Measurements from ENCODE around the gene RBM14.
"Not testable (repeated sequence)": the region's sequence is repeated elsewhere in the genome, so short reads cannot be mapped to it uniquely, and the experiment has no call there.

Gene RBM14

DNA sequence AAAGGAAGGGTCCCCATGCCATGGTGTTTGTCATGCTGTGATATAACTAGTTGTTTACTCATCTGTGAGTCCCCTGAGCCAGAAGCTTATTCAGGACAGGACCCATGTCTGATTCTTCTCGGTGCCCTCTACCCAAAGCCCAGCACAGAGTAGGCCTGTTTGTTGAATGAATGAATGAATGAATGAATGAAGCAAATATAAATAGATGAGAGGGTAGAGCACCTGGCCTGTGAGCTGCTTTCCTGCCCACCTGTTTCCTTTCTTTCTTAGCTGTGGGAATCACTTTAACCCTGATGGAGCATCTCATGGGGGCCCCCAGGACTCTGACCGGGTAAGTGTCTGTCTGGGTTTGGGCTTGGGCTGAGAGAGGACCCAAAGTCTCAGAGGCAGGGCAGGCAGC is 16.2 kb upstream of the RBM14 start:
- DNase-seq (ENCODE audit: low spot score): no peak

GRCh38 chr11:66600631-66601233 is 15.7 kb upstream of the RBM14 start:
- DNase-seq (ENCODE audit: low spot score): no peak

GRCh38 chr11:66603072-66603471 is 13.4 kb upstream of the RBM14 start:
- DNase-seq (ENCODE audit: low spot score): no peak

DNA sequence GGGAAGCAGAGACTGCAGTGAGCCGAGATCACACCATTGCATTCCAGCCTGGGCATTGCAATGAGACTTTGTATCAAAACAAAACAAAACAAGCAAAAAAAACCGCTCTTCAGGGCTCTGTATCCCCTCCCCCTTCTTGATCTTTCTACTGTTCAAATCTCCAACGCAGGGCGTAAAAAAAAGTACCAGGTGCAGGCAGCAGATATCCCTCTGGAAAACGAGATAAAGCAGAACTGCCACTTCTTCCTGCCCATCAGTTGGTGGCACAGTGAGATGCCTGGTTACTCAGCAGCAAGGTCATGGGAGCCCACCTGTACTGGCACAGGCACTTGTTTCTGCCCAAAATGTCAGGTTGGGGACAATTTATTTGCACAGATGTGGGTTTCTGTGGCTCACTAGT is 12.3 kb upstream of the RBM14 start:
- DNase-seq (ENCODE audit: low spot score): no peak

DNA sequence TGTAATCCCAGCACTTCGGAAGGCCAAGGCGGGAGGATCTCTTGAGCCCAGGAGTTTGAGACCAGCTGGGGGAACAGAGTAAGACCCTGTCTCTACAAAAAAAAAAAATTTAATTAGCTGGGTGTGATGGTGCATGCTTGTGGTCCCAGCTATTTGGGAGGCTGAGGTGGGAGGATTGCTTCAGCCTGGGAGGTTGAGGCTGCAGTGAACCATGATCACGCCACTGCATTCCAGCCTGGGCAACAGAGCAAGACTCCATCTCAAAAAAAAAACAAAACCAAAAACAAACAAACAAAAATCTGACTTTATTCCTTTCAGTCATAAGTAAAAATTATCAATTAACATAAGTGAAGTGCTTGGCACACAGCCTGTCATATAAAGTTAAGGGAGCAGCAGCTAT is 9.8 kb upstream of the RBM14 start:
- DNase-seq (ENCODE audit: low spot score): not testable (repeated sequence)

DNA sequence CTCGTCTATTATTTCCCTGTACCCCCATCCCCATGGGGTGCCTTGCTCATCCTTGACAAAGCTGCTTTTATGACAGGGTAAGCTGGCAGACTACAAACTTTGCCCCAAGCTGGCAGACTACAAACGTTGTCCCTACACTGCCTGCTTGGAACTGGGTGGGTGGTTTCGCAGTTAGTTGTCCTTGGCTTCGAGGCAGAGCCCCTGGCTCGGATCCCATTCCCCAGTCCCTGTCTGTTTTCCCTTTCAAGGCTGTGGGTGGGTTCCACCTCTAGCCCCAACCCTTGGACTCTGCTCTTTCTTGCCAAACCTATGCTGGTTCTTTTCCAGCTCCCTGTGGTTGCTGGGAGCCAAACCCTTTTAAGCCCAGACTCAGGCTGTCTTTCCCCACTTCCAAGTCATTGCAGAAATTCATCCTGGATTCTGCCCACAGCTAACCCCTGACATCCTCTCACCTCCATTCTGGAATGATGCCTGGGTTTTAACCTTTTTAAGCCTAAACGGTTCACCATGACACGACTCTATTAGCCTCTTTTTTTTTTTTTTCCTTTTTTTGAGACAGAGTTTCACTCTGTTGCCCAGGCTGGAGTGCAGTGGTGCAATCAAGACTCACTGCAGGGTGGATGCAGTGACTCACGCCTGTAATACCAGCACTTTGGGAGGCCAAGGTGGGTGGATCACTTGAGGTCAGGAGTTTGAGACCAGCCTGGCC is 9.2 kb upstream of the RBM14 start:
- DNase-seq (ENCODE audit: low spot score): no peak

- no peak for DNase-seq (ENCODE audit: low spot score)
Observed at GRCh38 chr11:66609721-66610617, 6.5 kb upstream of the RBM14 start.

- no peak for DNase-seq (ENCODE audit: low spot score)
Observed at GRCh38 chr11:66612458-66612857, 4.0 kb upstream of the RBM14 start.

DNA sequence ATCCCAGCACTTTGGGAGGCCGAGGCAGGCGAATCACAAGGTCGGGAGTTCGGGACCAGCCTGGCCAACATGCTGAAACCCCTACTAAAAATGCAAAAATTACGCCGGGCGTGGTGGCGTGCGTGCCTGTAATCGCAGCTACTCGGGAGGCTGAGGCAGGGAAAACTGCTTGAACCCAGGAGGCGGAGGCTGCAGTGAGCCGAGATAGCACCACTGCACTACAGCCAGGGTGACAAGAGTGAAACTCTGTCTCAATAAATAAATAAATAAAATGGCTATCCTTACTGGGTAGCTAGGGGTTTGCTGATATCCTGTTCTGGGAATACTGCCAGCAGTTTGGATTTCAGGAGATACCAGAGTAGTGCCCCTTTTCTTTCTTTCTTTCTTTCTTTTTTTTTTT is 2.4 kb upstream of the RBM14 start:
- DNase-seq (ENCODE audit: low spot score): no peak

GRCh38 chr11:66617155-66617834 is 865 bp downstream of the RBM14 start:
- no peak for DNase-seq (ENCODE audit: low spot score)

GRCh38 chr11:66619080-66619554 is 2.7 kb downstream of the RBM14 start:
- no peak for DNase-seq (ENCODE audit: low spot score)

GRCh38 chr11:66624450-66624849 is 8.0 kb downstream of the RBM14 start:
- no peak for DNase-seq (ENCODE audit: low spot score)

DNA sequence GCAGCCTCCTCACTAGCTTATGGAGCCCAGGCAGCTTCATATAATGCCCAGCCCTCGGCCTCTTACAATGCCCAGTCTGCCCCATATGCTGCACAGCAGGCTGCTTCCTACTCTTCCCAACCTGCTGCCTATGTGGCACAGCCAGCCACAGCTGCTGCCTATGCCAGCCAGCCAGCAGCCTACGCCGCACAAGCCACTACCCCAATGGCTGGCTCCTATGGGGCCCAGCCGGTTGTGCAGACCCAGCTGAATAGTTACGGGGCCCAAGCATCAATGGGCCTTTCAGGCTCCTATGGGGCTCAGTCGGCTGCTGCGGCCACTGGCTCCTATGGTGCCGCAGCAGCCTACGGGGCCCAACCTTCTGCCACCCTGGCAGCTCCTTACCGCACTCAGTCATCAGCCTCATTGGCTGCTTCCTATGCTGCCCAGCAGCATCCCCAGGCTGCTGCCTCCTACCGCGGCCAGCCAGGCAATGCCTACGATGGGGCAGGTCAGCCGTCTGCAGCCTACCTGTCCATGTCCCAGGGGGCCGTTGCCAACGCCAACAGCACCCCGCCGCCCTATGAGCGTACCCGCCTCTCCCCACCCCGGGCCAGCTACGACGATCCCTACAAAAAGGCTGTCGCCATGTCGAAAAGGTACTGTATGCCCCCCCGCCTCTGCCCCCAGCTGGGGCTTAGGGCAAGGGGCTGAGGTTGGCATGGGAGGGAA is 8.8 kb downstream of the RBM14 start:
- no peak for DNase-seq (ENCODE audit: low spot score)

DNA sequence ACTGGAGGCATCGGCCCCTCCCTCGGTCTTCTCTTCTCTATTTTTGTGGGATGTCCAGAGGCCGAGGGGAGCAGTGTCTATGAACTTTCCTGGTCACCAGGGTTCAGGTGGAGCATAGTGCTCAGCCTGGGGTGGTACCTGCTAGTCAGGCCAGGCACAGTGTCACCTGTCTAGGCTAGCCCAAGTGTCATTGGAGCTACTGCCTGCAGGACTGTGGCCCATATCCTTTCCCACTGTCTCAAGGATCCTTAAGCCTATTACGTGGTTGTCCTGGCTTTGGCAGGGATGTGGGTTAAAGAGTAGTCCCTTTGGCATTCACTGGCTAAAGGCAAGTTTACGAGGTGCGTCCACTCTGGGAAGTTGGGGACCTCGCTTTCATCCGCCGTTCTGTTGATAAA is 9.3 kb downstream of the RBM14 start:
- no peak for DNase-seq (ENCODE audit: low spot score)

GRCh38 chr11:66626382-66626781 is 10.0 kb downstream of the RBM14 start:
- DNase-seq (ENCODE audit: low spot score): no peak

- DNase-seq (ENCODE audit: low spot score): no peak
Observed at GRCh38 chr11:66626926-66627325, 10.5 kb downstream of the RBM14 start.

- DNase-seq (ENCODE audit: low spot score): no peak
Observed at GRCh38 chr11:66628061-66628603, 11.7 kb downstream of the RBM14 start.

- no peak for DNase-seq (ENCODE audit: low spot score)
Observed at GRCh38 chr11:66629356-66629755, 12.9 kb downstream of the RBM14 start.

GRCh38 chr11:66631883-66632282 is 15.5 kb downstream of the RBM14 start:
- no peak for DNase-seq (ENCODE audit: low spot score)

- DNase-seq (ENCODE audit: low spot score): no peak
Observed at GRCh38 chr11:66632952-66633351, 16.5 kb downstream of the RBM14 start.

GRCh38 chr11:66636411-66636810 is 20.0 kb downstream of the RBM14 start:
- DNase-seq (ENCODE audit: low spot score): no peak

Measured in kidney capillary endothelial cell (primary cell).